Naive thymus-derived CD4-positive, alpha-beta T cell (primary cell): ENCODE results near the gene ZCWPW1. TPM values are rescaled to one million over a fixed set of nuclear protein-coding genes. Genes with fewer than 3 reads are reported as not detected.
"Not testable (repeated sequence)": the region's sequence is repeated elsewhere in the genome, so short reads cannot be mapped to it uniquely, and the experiment has no call there.

Experiments used
- ATAC-seq: fragments of 150-1000 bp; cut with Tn5 transposase; 2 replicates; pipeline ENCODE4 v1.10.0; 2021; ENCODE audit warnings: mild to moderate bottlenecking, moderate library complexity
- CTCF ChIA-PET: fragments of 350-600 bp; sonication (Branson Sonifier 250); formaldehyde crosslinking; loops from one replicate; lab custom pipeline; 2021; ENCODE audit warnings: antibody characterized with exemption; lab: Charles Lee
- POLR2A ChIA-PET: fragments of 350-600 bp; sonication (Branson Sonifier 250); formaldehyde crosslinking; loops from one replicate; lab custom pipeline; 2021; ENCODE audit warnings: antibody characterized with exemption, inconsistent platforms; lab: Charles Lee
- DNase-seq, 9 donors: peaks; one replicate each; pipeline versions ENCODE4 v3.0.0 to v3.0.0-alpha.2; 2020 to 2022; ENCODE audit warnings: mixed read lengths in 1 of 9
- H3K27ac ChIP-seq: one replicate; pipeline ENCODE4 v1.7.0; 2013; ENCODE audit warnings: mild to moderate bottlenecking, low read depth, low read length, moderate library complexity
- H3K27me3 ChIP-seq, 2 donors: one replicate each; pipeline ENCODE4 v1.7.0; 2013; ENCODE audit warnings: low read length in 2 of 2, mild to moderate bottlenecking in 2 of 2, moderate library complexity in 2 of 2; ENCODE audit not compliant: control insufficient read depth in 2 of 2, insufficient read depth in 2 of 2
- H3K36me3 ChIP-seq, 3 experiments: 1 replicate in 2 of 3; 2 replicates in 1 of 3; pipeline ENCODE4 v1.7.0; 2013; ENCODE audit warnings: low read length in 3 of 3, mild to moderate bottlenecking in 3 of 3, moderate library complexity in 1 of 3; ENCODE audit not compliant: insufficient read depth in 3 of 3, control insufficient read depth in 2 of 3
- H3K4me1 ChIP-seq, 2 donors: one replicate each; pipeline ENCODE4 v1.7.0; 2013; ENCODE audit warnings: low read length in 2 of 2, mild to moderate bottlenecking in 2 of 2, moderate library complexity in 1 of 2; ENCODE audit not compliant: control insufficient read depth in 2 of 2, insufficient read depth in 2 of 2
- H3K4me3 ChIP-seq: 2 replicates; pipeline ENCODE4 v1.7.0; 2013; ENCODE audit warnings: mild to moderate bottlenecking, low read length
- H3K9me3 ChIP-seq, 3 experiments: 1 replicate in 2 of 3; 2 replicates in 1 of 3; pipeline ENCODE4 v1.7.0; 2013; ENCODE audit warnings: low read length in 3 of 3; ENCODE audit not compliant: control insufficient read depth in 2 of 3
- H3K27ac Mint-ChIP-seq, 9 donors: one replicate each; pipeline ENCODE4 v1.8.0; 2020 to 2022; ENCODE audit warnings: mixed read lengths in 9 of 9, mild to moderate bottlenecking in 8 of 9, moderate library complexity in 5 of 9, inconsistent platforms in 2 of 9
- H3K27me3 Mint-ChIP-seq, 5 donors: one replicate each; pipeline ENCODE4 v1.8.0; 2021 to 2022; ENCODE audit warnings: mixed read lengths in 5 of 5, mild to moderate bottlenecking in 1 of 5
- H3K36me3 Mint-ChIP-seq, 5 donors: one replicate each; pipeline ENCODE4 v1.8.0; 2020 to 2022; ENCODE audit warnings: mixed read lengths in 5 of 5, mild to moderate bottlenecking in 3 of 5, inconsistent platforms in 1 of 5
- H3K4me1 Mint-ChIP-seq, 7 donors: one replicate each; pipeline ENCODE4 v1.8.0; 2020 to 2022; ENCODE audit warnings: mixed read lengths in 7 of 7, mild to moderate bottlenecking in 3 of 7, inconsistent platforms in 1 of 7
- H3K4me3 Mint-ChIP-seq, 10 donors: one replicate each; pipeline ENCODE4 v1.8.0; 2020 to 2022; ENCODE audit warnings: mild to moderate bottlenecking in 10 of 10, mixed read lengths in 10 of 10, moderate library complexity in 6 of 10, inconsistent platforms in 2 of 10
- H3K9me3 Mint-ChIP-seq, 11 donors: one replicate each; pipeline ENCODE4 v1.8.0; 2020 to 2022; ENCODE audit warnings: mixed read lengths in 11 of 11, mild to moderate bottlenecking in 4 of 11, inconsistent platforms in 1 of 11, moderate library complexity in 1 of 11
- intact Hi-C, 2 donors: fragments of 100-400 bp; cut with micrococcal nuclease; formaldehyde crosslinking; loops; one replicate each; pipeline ENCODE4 v1.15.1; 2023
- polyA plus RNA-seq, 2 donors: library from polyadenylated mRNA; unstranded; fragments of 300-500 nt; fragmentation: Illumina TruSeq; gene quantifications; one replicate each; pipeline ENCODE4 v1.2.3, GENCODE V29; 2021
- total RNA-seq, 6 experiments: library from RNA in 5 of 6; stranded (reverse) in 5 of 6; gene quantifications; 1 replicate in 5 of 6; 2 replicates in 1 of 6; pipeline ENCODE4 v1.2.3 and lab custom pipeline; 2021 to 2026

Gene ZCWPW1
- total and polyA plus RNA-seq, 7 experiments from 2014 or later = 4.1 to 18.6 (median 7.1) TPM

DNA sequence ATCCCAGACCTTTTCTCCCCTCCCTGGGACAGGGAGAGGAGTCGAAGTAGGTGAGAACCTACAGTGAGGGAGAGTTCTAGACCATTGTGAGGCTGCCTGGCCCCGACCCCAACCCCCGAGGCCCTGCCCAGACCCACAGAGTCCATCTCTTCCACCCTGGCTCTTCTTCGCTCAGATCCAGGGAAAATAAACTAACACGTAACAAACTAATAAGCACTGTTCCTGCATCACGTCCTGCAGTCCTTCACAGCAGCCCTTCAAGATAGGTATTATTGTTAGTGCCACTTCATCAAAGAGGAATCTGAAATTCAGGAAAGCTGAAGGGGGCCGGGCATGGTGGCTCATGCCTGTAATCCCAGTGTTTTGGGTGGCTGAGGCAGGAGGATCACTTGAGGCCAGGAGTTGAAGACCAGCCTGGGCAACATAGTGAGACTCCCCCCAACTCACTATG, 35.7 kb upstream of the ZCWPW1 start, which contains the start of gene SPACDR:
TSS of gene SPACDR (minus strand) at position 51 of the 451 bp plus-strand sequence. CDS start 235 bp downstream, outside the sequence.
- Mint-ChIP-seq H3K36me3 (peaks cover 0 to 12% (median 0%) of the 10 kb centered on the region in 5 donors), H3K27me3 (no peaks in the 10 kb centered on the region), H3K27ac (peak within 1 kb of the TSS in 6 of 9 donors; percentile 12 to 77 (median 38)), H3K9me3 (no peaks in the 10 kb centered on the region), H3K4me3 (no peak within 1 kb of the TSS), H3K4me1 (peaks cover 0 to 16% (median 4%) of the 10 kb centered on the region in 7 donors)
- no peaks in the 10 kb centered on the region for H3K9me3 ChIP-seq
- no peak for ATAC-seq
- intact Hi-C loops = no loop called here
- H3K4me3 ChIP-seq = no peak within 1 kb of the TSS
- peaks cover 3% of the 10 kb centered on the region in 2 donors for H3K4me1 ChIP-seq
- CTCF ChIA-PET = no interaction called here
- peaks cover 8 to 63% (median 10%) of the 10 kb centered on the region in 3 experiments for H3K36me3 ChIP-seq
- POLR2A ChIA-PET = interaction anchor here (0.6 to 1.8 kb wide), 5 partner anchors 10 to 230 kb away, joined by 3 to 5 read pairs (median 3); partner anchors contain the start of genes GIGYF1 and TSC22D4
- H3K27me3 ChIP-seq = no peaks in the 10 kb centered on the region
- no peak within 1 kb of the TSS for H3K27ac ChIP-seq
- DNase-seq = no peak

- no peaks in the 10 kb centered on the region for H3K27me3 Mint-ChIP-seq
- Histone ChIP-seq H3K27me3 (no peaks in the 10 kb centered on the region), H3K27ac (no peak overlapping the region), H3K9me3 (no peaks in the 10 kb centered on the region), H3K36me3 (peaks cover 0 to 22% (median 0%) of the 10 kb centered on the region in 3 experiments), H3K4me1 (peaks cover 0 to 8% of the 10 kb centered on the region in 2 donors), H3K4me3 (no peak overlapping the region)
- H3K36me3 Mint-ChIP-seq = peaks cover 0 to 15% (median 6%) of the 10 kb centered on the region in 5 donors
- H3K9me3 Mint-ChIP-seq = no peaks in the 10 kb centered on the region
- ATAC-seq (no peak), DNase-seq (no peak)
- H3K4me3 Mint-ChIP-seq = no peak overlapping the region
- POLR2A ChIA-PET = interaction anchor here (0.6 to 4.8 kb wide), 3 partner anchors 10 to 28 kb away, joined by 4 to 30 read pairs (median 4); partner anchors contain the start of genes MEPCE and ZCWPW1
- intact Hi-C loops = no loop called here
- CTCF ChIA-PET = no interaction called here
- H3K27ac Mint-ChIP-seq = peak overlapping the region in 3 of 9 donors; percentile 43 to 67 (median 53)
- peaks cover 7 to 20% (median 13%) of the 10 kb centered on the region in 7 donors for H3K4me1 Mint-ChIP-seq
These were observed 28.5 kb upstream of the ZCWPW1 start for GRCh38 chr7:100457033-100457432.

DNA sequence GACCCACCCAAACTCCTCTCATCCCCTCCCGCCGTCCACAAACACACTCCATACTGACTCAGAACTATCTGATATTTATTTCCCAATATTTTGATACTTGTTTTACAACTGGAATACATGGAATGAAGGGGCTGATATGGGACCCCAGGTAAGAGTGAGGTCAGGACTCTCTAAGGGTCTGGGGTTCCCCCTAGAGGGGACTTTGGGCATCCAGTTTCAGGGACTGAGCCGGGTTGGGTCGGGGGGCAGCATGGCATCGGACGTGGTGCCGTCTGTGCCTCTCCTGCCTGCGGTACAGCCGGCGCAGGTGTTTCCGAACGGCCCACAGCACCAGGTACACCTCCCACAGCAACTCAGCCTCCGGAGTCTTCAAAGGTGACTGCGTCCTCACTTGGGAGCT, 28.1 kb upstream of the ZCWPW1 start:
- CTCF ChIA-PET = no interaction called here
- no peaks in the 10 kb centered on the region for H3K27me3 ChIP-seq
- H3K27ac ChIP-seq = no peak overlapping the region
- peaks cover 0 to 22% (median 0%) of the 10 kb centered on the region in 3 experiments for H3K36me3 ChIP-seq
- Mint-ChIP-seq H3K27me3 (no peaks in the 10 kb centered on the region), H3K4me1 (peaks cover 7 to 20% (median 13%) of the 10 kb centered on the region in 7 donors), H3K4me3 (no peak overlapping the region), H3K9me3 (no peaks in the 10 kb centered on the region), H3K36me3 (peaks cover 0 to 15% (median 6%) of the 10 kb centered on the region in 5 donors), H3K27ac (peak overlapping the region in 2 of 9 donors; percentile 43 to 67)
- H3K4me3 ChIP-seq = no peak overlapping the region
- DNase-seq (no peak), ATAC-seq (no peak)
- peaks cover 0 to 8% of the 10 kb centered on the region in 2 donors for H3K4me1 ChIP-seq
- POLR2A ChIA-PET = interaction anchor here (0.8 to 7.8 kb wide), 5 partner anchors 10 to 130 kb away, joined by 4 to 71 read pairs (median 6); partner anchors contain the start of genes FBXO24, MEPCE, PPP1R35 and ZCWPW1
- H3K9me3 ChIP-seq = no peaks in the 10 kb centered on the region
- intact Hi-C loops = no loop called here

DNA sequence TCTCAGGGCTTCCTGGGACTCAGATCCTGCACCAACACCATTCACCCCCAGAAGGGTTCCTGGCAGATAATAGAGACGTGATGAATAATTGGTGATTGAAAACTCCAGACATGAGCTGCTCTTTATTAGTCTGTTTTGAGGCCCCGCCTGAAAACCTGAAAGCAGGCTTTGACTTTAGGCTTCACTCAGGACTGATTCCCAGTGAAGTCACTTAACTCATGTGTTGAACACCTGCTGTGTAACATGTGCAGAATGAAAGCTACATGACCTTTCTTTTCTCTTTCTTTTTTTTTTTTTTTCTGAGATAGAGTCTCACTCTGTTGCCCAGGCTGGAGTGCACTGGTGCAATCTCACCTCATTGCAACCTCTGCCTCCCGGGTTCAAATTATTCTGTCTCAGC, 26.7 kb upstream of the ZCWPW1 start:
- Mint-ChIP-seq H3K27ac (peak overlapping the region in 8 of 9 donors; percentile 80 to 89 (median 84)), H3K27me3 (no peaks in the 10 kb centered on the region), H3K4me3 (peak overlapping the region in 4 of 10 donors; percentile 54 to 70 (median 66)), H3K36me3 (peaks cover 0 to 11% (median 6%) of the 10 kb centered on the region in 5 donors), H3K9me3 (no peaks in the 10 kb centered on the region), H3K4me1 (peaks cover 7 to 28% (median 15%) of the 10 kb centered on the region in 7 donors)
- ChIA-PET CTCF (interaction anchor here (0.6 to 2.2 kb wide), 3 partner anchors 21 to 104 kb away, joined by 3 to 9 read pairs (median 7); no protein-coding TSS in a partner anchor), POLR2A (interaction anchor here (1.0 to 7.8 kb wide), 6 partner anchors 9 to 131 kb away, joined by 3 to 71 read pairs (median 6); partner anchors contain the start of genes FBXO24, MEPCE, PPP1R35 and ZCWPW1)
- Histone ChIP-seq H3K36me3 (peaks cover 0 to 10% (median 0%) of the 10 kb centered on the region in 3 experiments), H3K4me3 (no peak overlapping the region), H3K27me3 (no peaks in the 10 kb centered on the region), H3K9me3 (no peaks in the 10 kb centered on the region), H3K4me1 (peaks cover 0 to 8% of the 10 kb centered on the region in 2 donors), H3K27ac (no peak overlapping the region)
- DNase-seq (no peak), ATAC-seq (no peak)
- intact Hi-C loops = no loop called here

- intact Hi-C loops, H3K9me3 ChIP-seq, H3K4me3 ChIP-seq, ATAC-seq, DNase-seq, H3K27ac ChIP-seq, H3K36me3 ChIP-seq, H3K9me3 Mint-ChIP-seq, H3K27me3 ChIP-seq, H3K4me1 ChIP-seq, H3K27me3 Mint-ChIP-seq, H3K36me3 Mint-ChIP-seq: not testable (repeated sequence)
- Mint-ChIP-seq H3K4me1 (peaks cover 7 to 28% (median 15%) of the 10 kb centered on the region in 7 donors), H3K4me3 (peak overlapping the region in 4 of 10 donors; percentile 6 to 67 (median 54)), H3K27ac (peak overlapping the region in 1 of 9 donors; percentile 86)
- POLR2A ChIA-PET = interaction anchor here (1.1 to 7.8 kb wide), 5 partner anchors 9 to 115 kb away, joined by 4 to 71 read pairs (median 5); partner anchors contain the start of genes MEPCE, PPP1R35 and ZCWPW1
- CTCF ChIA-PET = interaction anchor here (0.6 to 2.2 kb wide), 5 partner anchors 15 to 339 kb away, joined by 3 to 9 read pairs (median 5); no protein-coding TSS in a partner anchor
These were observed 25.4 kb upstream of the ZCWPW1 start for GRCh38 chr7:100453854-100454253.

DNA sequence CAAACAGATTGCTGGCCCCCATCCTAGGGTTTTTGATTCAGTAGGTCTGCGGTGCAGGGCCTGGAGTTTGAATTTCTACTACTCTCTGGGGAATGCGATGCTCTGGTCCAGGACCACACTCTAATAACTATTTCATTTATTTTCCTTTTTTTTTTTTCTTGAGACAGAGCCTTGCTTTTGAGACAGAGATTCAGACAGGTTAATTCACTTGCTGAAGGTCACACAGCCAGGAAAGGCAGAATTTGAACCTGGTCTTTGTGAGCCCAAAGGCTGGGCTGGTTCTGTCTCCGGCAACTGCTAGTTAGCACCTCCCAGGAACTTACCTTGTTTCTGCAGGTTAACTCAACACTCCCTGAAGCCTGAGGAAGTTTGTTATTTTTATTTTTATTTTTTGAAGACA, 24.0 kb upstream of the ZCWPW1 start:
- H3K27me3 Mint-ChIP-seq = no peaks in the 10 kb centered on the region
- ChIA-PET CTCF (no interaction called here), POLR2A (interaction anchor here (0.8 to 7.8 kb wide), 4 partner anchors 11 to 23 kb away, joined by 4 to 71 read pairs (median 24); partner anchors contain the start of genes MEPCE, PPP1R35 and ZCWPW1)
- Histone ChIP-seq H3K27me3 (no peaks in the 10 kb centered on the region), H3K36me3 (peaks cover 0 to 6% (median 0%) of the 10 kb centered on the region in 3 experiments), H3K9me3 (no peaks in the 10 kb centered on the region), H3K27ac (no peak overlapping the region), H3K4me1 (peaks cover 0 to 8% of the 10 kb centered on the region in 2 donors), H3K4me3 (no peak overlapping the region)
- H3K9me3 Mint-ChIP-seq = no peaks in the 10 kb centered on the region
- no peaks in the 10 kb centered on the region for H3K36me3 Mint-ChIP-seq
- peak overlapping the region in 1 of 10 donors; percentile 18 for H3K4me3 Mint-ChIP-seq
- DNase-seq (no peak), ATAC-seq (no peak)
- intact Hi-C loops = no loop called here
- peak overlapping the region in 1 of 9 donors; percentile 6 for H3K27ac Mint-ChIP-seq
- H3K4me1 Mint-ChIP-seq = peaks cover 7 to 28% (median 15%) of the 10 kb centered on the region in 7 donors
